Stomach smooth muscle (tissue), 2 donors: ENCODE results near the gene YRDC.

Source experiments
- H3K27ac ChIP-seq: one replicate; pipeline ENCODE4 v1.7.0; 2013; ENCODE audit warnings: mild to moderate bottlenecking, low read length, inconsistent platforms
- H3K27me3 ChIP-seq, 2 donors: one replicate each; pipeline ENCODE4 v1.7.0; 2013; ENCODE audit warnings: low read length in 2 of 2; ENCODE audit not compliant: insufficient read depth in 2 of 2, control insufficient read depth in 1 of 2
- H3K36me3 ChIP-seq, 2 donors: one replicate each; pipeline ENCODE4 v1.7.0; 2013; ENCODE audit warnings: low read length in 2 of 2; ENCODE audit not compliant: control insufficient read depth in 2 of 2, insufficient read depth in 2 of 2
- H3K4me1 ChIP-seq: one replicate; pipeline ENCODE4 v1.7.0; 2013; ENCODE audit warnings: low read length; ENCODE audit not compliant: control insufficient read depth, insufficient read depth
- H3K4me3 ChIP-seq, 2 donors: one replicate each; pipeline ENCODE4 v1.7.0; 2013; ENCODE audit warnings: low read length in 2 of 2
- H3K9ac ChIP-seq, 2 donors: one replicate each; pipeline ENCODE4 v1.7.0; 2013; ENCODE audit warnings: low read length in 2 of 2, mild to moderate bottlenecking in 1 of 2
- H3K9me3 ChIP-seq, 2 donors: one replicate each; pipeline ENCODE4 v1.7.0; 2013; ENCODE audit warnings: low read length in 2 of 2; ENCODE audit not compliant: control insufficient read depth in 2 of 2
- donor health status: healthy.
- donor health status: Pancreatic carcinoma.

Gene YRDC

DNA sequence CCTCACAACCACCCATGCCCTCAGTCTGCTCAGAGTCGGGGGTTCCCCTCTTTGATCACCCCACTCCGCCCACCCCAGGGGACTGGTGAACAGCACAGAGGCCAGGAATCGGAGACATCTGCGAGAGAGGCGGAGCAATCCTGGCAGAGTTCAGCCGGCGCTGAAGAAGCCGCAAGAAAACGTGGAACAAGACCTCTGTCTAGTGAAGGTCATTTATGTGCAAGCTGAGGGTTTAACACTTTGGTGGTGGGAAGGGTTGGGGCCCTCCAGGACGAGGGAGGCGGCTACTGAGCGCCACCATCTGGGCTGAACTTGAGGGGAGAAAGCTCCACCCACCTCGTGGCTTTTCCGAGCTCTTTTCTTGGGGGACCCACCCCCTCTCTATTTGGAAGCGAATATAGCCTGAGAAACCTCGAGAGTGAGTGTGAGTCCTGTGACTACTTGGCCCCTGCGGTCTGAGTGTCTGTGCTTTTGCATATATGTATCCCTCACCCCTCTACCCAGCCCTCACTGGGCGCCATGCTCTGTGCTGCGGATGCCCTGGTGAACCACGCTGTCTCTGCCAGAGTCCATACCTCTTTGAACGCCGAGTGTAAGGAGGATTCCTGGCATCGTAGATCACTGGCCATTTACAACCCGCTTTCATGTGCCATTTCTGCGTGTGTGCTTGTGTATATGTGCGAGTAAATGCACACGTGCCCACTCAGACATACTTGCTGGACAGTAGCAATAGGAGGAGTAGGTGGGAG is 41.9 kb downstream of the YRDC start:
- Histone ChIP-seq H3K36me3 (no peaks in the 10 kb centered on the region), H3K9ac (no peak overlapping the region), H3K4me3 (no peak overlapping the region), H3K27me3 (peaks cover 48 to 49% of the 10 kb centered on the region in 2 donors), H3K4me1 (no peaks in the 10 kb centered on the region), H3K27ac (no peak overlapping the region), H3K9me3 (no peaks in the 10 kb centered on the region)

DNA sequence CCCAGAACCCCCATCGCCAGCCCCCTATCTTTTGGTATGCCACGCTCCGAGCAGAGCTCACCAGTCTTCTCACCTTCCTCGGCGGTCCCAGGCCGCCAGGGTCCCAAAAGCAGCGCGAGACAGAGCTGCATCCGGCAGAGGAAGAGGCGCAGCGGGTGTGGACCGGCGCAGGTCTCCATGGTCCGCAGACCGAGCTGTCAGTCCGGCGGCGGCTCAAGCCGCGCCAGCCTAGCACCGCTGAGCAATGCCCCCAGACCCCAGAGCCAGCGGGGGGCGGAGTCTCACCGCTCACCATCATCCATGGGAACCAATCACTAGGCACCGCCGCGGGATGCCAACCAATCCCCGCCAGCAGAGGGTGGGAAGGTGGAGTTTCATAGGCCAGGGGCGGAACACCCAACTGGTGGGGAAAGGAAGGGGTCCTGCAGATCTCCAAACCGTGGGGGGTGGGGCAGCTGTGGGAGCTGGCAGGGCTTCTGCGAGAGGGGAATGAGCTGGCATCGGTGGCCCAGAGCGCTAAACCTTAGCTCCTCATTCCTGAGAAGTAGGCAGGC is 43.0 kb downstream of the YRDC start, which contains the start of gene EPHA10:
TSS of gene EPHA10 (minus strand) at position 233 of the 554 bp plus-strand sequence. CDS start at position 179, 54 bp downstream.
- H3K9ac ChIP-seq = no peak within 1 kb of the TSS
- H3K4me3 ChIP-seq = no peak within 1 kb of the TSS
- no peaks in the 10 kb centered on the region for H3K9me3 ChIP-seq
- H3K4me1 ChIP-seq = no peaks in the 10 kb centered on the region
- H3K36me3 ChIP-seq = no peaks in the 10 kb centered on the region
- H3K27me3 ChIP-seq = peaks cover 49 to 52% of the 10 kb centered on the region in 2 donors
- H3K27ac ChIP-seq = no peak within 1 kb of the TSS

DNA sequence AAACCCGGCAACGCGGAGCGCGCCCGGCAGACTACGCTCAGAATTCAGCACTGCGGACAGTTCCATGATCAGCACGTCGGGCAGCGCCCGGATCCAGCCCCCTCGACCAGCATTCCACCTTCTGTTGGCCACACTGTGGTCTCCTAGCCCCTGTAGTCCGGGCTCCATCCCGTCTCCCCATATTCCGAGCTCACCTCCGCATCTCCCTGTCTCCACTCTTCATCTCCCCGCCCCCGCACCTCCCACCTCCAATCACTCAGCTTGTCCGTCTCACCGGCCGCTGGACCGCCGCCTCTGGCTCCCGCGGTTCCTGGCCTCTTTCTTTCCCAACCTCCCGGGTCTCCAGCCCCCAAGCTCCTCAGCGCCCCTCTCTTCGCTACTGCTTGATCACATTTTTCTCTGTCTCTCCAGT is 43.6 kb downstream of the YRDC start:
- Histone ChIP-seq H3K4me3 (no peak overlapping the region), H3K9ac (no peak overlapping the region), H3K27ac (no peak overlapping the region), H3K4me1 (peaks cover under 1% of the 10 kb centered on the region), H3K9me3 (no peaks in the 10 kb centered on the region), H3K27me3 (peaks cover 49 to 53% of the 10 kb centered on the region in 2 donors), H3K36me3 (no peaks in the 10 kb centered on the region)

GRCh38 chr1:37763791-37764413 is 44.1 kb downstream of the YRDC start:
- Histone ChIP-seq H3K9ac (no peak overlapping the region), H3K9me3 (no peaks in the 10 kb centered on the region), H3K27ac (no peak overlapping the region), H3K27me3 (peaks cover 49 to 58% of the 10 kb centered on the region in 2 donors), H3K4me3 (no peak overlapping the region), H3K36me3 (no peaks in the 10 kb centered on the region), H3K4me1 (peaks cover 2% of the 10 kb centered on the region)

GRCh38 chr1:37762516-37762915 is 45.5 kb downstream of the YRDC start:
- peaks cover 2% of the 10 kb centered on the region for H3K4me1 ChIP-seq
- no peak overlapping the region for H3K27ac ChIP-seq
- peaks cover 57 to 65% of the 10 kb centered on the region in 2 donors for H3K27me3 ChIP-seq
- no peaks in the 10 kb centered on the region for H3K36me3 ChIP-seq
- no peaks in the 10 kb centered on the region for H3K9me3 ChIP-seq
- no peak overlapping the region for H3K9ac ChIP-seq
- no peak overlapping the region for H3K4me3 ChIP-seq

DNA sequence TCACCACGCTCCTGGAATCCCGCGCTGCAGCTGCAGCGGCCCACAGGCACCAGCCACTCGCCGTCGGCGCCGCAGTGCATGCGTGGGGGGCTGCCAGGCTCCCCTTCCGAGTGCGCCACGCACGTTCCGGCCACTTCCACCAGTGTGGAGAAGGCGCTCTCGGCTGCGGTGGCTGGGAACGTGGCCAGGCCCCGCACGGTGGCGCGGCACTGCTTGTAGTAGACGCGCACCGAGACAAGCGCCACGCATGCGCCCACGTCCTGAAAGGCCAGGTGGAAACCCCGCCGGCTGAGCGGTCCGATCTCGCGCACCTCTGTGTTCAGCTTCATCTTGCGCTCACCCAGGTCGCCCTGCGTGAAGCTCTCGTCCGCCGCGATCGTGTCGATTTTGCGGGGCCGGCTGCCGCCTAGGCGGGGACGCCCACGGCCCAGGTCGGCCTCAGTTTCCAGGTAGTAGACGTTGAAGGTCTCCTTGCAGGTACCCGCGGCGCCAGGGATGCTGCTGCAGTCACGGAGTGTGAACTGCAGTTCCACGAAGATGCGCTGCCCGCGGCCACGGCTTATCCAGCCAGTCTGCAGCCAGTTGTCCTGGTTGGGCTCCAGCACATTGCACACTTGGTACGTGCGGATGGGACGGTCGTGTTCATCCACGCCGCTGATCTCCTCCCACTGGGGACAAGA is 46.5 kb downstream of the YRDC start:
- H3K36me3 ChIP-seq = no peaks in the 10 kb centered on the region
- H3K27ac ChIP-seq = no peak overlapping the region
- H3K27me3 ChIP-seq = peaks cover 53 to 62% of the 10 kb centered on the region in 2 donors
- no peak overlapping the region for H3K4me3 ChIP-seq
- no peak overlapping the region for H3K9ac ChIP-seq
- H3K9me3 ChIP-seq = no peaks in the 10 kb centered on the region
- H3K4me1 ChIP-seq = peaks cover 2% of the 10 kb centered on the region

DNA sequence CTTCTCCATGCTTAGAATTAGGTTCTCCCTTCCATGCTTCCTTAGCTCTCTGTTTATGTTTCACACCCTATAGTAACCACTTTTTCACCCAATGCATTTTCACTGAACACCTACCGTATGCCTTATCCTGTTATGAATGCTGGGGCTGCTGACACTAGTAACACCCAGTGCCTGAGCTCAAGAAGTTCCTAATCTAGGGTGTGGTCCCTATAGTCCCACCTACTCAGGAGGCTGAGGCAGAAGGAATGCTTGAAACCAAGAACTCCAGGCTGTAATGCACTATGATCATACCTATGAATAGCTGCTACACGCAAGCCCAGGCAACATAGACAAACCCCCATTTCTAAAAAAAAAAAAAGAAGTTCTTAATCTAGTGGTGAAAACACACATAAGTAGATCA is 48.6 kb downstream of the YRDC start:
- H3K27ac ChIP-seq = no peak overlapping the region
- no peak overlapping the region for H3K4me3 ChIP-seq
- H3K36me3 ChIP-seq = no peaks in the 10 kb centered on the region
- peaks cover 36 to 51% of the 10 kb centered on the region in 2 donors for H3K27me3 ChIP-seq
- no peaks in the 10 kb centered on the region for H3K9me3 ChIP-seq
- no peak overlapping the region for H3K9ac ChIP-seq
- H3K4me1 ChIP-seq = peaks cover 2% of the 10 kb centered on the region

DNA sequence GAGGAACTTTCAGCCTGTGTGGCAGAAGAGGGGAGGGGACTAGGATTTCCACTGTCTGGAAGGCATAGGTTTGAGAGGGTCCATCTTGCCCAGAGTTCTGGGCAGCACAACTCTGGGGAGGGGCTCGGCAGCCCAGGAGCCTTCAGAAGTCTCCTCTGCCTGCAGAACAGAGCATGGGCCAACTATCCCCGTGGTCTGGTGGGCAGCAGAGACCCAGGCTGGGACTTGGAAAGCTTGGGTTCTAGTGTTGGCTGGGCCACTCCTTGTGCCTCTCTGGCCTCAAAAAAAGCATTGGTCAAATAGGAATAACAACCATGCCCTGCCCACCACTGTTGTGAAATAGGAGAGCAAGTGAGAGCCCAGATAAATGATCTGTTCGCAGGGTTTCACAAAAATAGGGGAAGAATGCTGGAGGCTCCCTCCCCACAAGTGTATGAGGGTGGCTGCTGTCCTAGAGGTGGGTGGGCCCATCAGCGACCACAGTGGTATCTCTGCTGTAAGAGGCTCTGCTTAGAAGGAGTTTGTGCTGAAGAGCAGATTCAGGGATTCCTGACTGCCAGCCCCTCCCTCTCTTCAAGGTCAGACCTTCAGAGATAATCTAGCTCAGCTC is 52.0 kb downstream of the YRDC start:
- Histone ChIP-seq H3K36me3 (no peaks in the 10 kb centered on the region), H3K27me3 (peaks cover 29 to 42% of the 10 kb centered on the region in 2 donors), H3K4me3 (no peak overlapping the region), H3K9me3 (no peaks in the 10 kb centered on the region), H3K27ac (no peak overlapping the region), H3K4me1 (peaks cover 2% of the 10 kb centered on the region), H3K9ac (no peak overlapping the region)

GRCh38 chr1:37755290-37755689 is 52.7 kb downstream of the YRDC start:
- Histone ChIP-seq H3K27me3 (peaks cover 29 to 40% of the 10 kb centered on the region in 2 donors), H3K4me1 (peaks cover 2% of the 10 kb centered on the region), H3K9ac (no peak overlapping the region), H3K27ac (no peak overlapping the region), H3K36me3 (no peaks in the 10 kb centered on the region), H3K9me3 (no peaks in the 10 kb centered on the region), H3K4me3 (no peak overlapping the region)
